NCI-H1092 (cell line): ENCODE results near the gene ARAF.
"Not testable (repeated sequence)": the region's sequence is repeated elsewhere in the genome, so short reads cannot be mapped to it uniquely, and the experiment has no call there.

Experiments used
- DNase-seq: peaks from one replicate; lab custom pipeline; 2025; lab: John Stamatoyannopoulos, UW

The ARAF gene

GRCh38 chrX:47586043-47586787 lies 25.2 kb downstream of the ARAF start:
- DNase-seq, result no peak

- no peak for DNase-seq
These were observed 26.3 kb downstream of the ARAF start for GRCh38 chrX:47587091-47587891.

GRCh38 chrX:47587906-47588735 lies 27.1 kb downstream of the ARAF start:
- DNase-seq, result no peak

GRCh38 chrX:47590984-47591383 lies 30.0 kb downstream of the ARAF start:
- DNase-seq, result no peak

GRCh38 chrX:47593522-47593921 lies 32.5 kb downstream of the ARAF start:
- no peak for DNase-seq

GRCh38 chrX:47595716-47596251 lies 34.8 kb downstream of the ARAF start:
- DNase-seq, result no peak

GRCh38 chrX:47596256-47596655 lies 35.3 kb downstream of the ARAF start:
- no peak for DNase-seq

- no peak for DNase-seq
These were observed 36.2 kb downstream of the ARAF start for GRCh38 chrX:47597222-47597621.

- not testable (repeated sequence) for DNase-seq
These were observed 42.1 kb downstream of the ARAF start for GRCh38 chrX:47603125-47603524.

- DNase-seq, result no peak
These were observed 44.0 kb downstream of the ARAF start for GRCh38 chrX:47605024-47605423.

GRCh38 chrX:47607091-47607490 lies 46.1 kb downstream of the ARAF start:
- no peak for DNase-seq

GRCh38 chrX:47608130-47608810 lies 47.3 kb downstream of the ARAF start:
- no peak for DNase-seq

GRCh38 chrX:47610511-47610910 lies 49.5 kb downstream of the ARAF start:
- no peak for DNase-seq

GRCh38 chrX:47611489-47611888 lies 50.5 kb downstream of the ARAF start:
- DNase-seq, result no peak

- DNase-seq, result no peak
These were observed 50.9 kb downstream of the ARAF start for GRCh38 chrX:47611926-47612325.

- no peak for DNase-seq
These were observed 51.4 kb downstream of the ARAF start for GRCh38 chrX:47612418-47612817.

GRCh38 chrX:47613082-47613481 lies 52.1 kb downstream of the ARAF start:
- DNase-seq, result no peak

GRCh38 chrX:47614618-47615017 lies 53.6 kb downstream of the ARAF start:
- no peak for DNase-seq

- no peak for DNase-seq
These were observed 58.0 kb downstream of the ARAF start for GRCh38 chrX:47618923-47619485.

- DNase-seq, result peak; percentile 87
These were observed 58.7 kb downstream of the ARAF start, which contains the start of gene SYN1 for GRCh38 chrX:47619486-47620302. SYN1 (minus strand) TSS chrX:47619857; CDS start chrX:47619728, 129 bp downstream.
